A549 (cell line): ENCODE results near the gene ANKS1B.

Source experiments
- CBX2 ChIP-seq: fragments of 200-600 bp; sonication (generic); IDR thresholded peaks from 2 replicates; pipeline ENCODE4 v1.6.1; 2016; ENCODE audit warnings: low read depth, mild to moderate bottlenecking, borderline replicate concordance
- CEBPB ChIP-seq, 2 experiments: fragments of >200 bp in 1 of 2; sonication (Bioruptor Twin) in 1 of 2; formaldehyde crosslinking in 1 of 2; IDR thresholded peaks; 2 replicates each; pipeline ENCODE4 v1.6.1; 2012 to 2016
- CHD2 ChIP-seq: fragments of 150-350 bp; IDR thresholded peaks from 2 replicates; pipeline ENCODE4 v1.6.1; 2014; ENCODE audit warnings: low read length; ENCODE audit not compliant: partially characterized antibody
- HOXA7 ChIP-seq: fragments of 250-450 bp; sonication (Bioruptor Pico); IDR thresholded peaks from 2 replicates; pipeline ENCODE4 v1.5.0; 2020; ENCODE audit warnings: mild to moderate bottlenecking, moderate library complexity
- JUNB ChIP-seq: fragments of >200 bp; sonication (Bioruptor Twin); formaldehyde crosslinking; IDR thresholded peaks from 2 replicates; pipeline ENCODE4 v1.6.1; 2016
- MAFK ChIP-seq: fragments of 450-650 bp; IDR thresholded peaks from 2 replicates; pipeline ENCODE4 v1.6.1; 2014; ENCODE audit not compliant: partially characterized antibody
- MYC ChIP-seq: IDR thresholded peaks from 2 replicates; pipeline ENCODE4 v1.6.1; 2012; ENCODE audit warnings: mild to moderate bottlenecking, inconsistent platforms, low read length, improper control_type of control experiment, borderline replicate concordance
- POLR2A ChIP-seq: IDR thresholded peaks from 2 replicates; pipeline ENCODE4 v1.6.1; 2012; ENCODE audit warnings: mild to moderate bottlenecking, low read length
- POLR2AphosphoS2 ChIP-seq: conservative IDR thresholded peaks from 2 replicates; pipeline ENCODE4 v1.6.1; 2012; ENCODE audit warnings: low read length, improper control_type of control experiment, inconsistent platforms
- TF ChIP-seq, protein P1 (sequence below): fragments of >200 bp; sonication (Bioruptor Twin); formaldehyde crosslinking; IDR thresholded peaks from 3 replicates; pipeline ENCODE4 v1.5.1; 2016
- TF ChIP-seq, protein P2 (sequence below): IDR thresholded peaks from 2 replicates; pipeline ENCODE4 v1.6.1; 2012
- TF ChIP-seq, protein P3 (sequence below): fragments of 200-600 bp; sonication (generic); IDR thresholded peaks from 2 replicates; pipeline ENCODE4 v1.6.1; 2016; ENCODE audit warnings: antibody characterized with exemption, mild to moderate bottlenecking, moderate library complexity
- TF ChIP-seq, protein P4 (sequence below): fragments of 450-650 bp; IDR thresholded peaks from 2 replicates; pipeline ENCODE4 v1.6.1; 2014; ENCODE audit warnings: antibody characterized with exemption
- TF ChIP-seq, protein P5 (sequence below): fragments of >200 bp; sonication (Bioruptor Twin); formaldehyde crosslinking; IDR thresholded peaks from 3 replicates; pipeline ENCODE4 v1.6.1; 2016

DNA sequence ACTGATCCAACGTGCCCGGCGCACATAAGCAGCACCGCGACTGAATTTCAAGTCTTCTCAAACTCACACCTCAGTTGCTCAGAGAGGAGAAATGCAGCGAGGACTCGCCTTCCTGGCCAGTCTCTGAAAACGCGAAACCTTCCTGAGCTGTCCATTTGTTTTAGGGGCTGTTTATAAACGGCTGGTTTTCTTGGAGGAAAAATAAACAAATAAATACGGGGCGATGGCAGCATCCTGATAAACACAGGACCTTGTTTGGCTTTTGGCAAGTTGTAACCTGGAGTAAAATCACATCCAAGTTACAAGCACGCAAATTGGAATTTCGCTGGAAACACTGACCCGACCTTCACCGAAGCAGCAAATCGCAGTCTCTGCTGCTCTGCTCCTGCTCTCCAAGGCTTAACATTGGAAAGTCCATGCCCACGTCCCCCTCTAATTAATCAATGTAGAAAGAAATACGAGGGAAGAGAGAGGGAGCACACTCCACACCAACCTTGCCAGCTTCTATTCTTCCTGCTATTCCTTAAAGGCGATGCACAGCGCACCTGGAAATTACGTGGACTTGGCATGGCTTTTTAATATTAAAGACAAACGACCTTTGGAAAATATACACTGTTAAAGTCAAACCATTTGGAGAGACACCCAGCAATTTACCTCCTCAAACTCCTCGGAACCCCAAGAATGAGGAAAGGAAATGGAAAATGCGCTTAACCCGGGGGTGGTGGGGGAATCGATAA is 1090.9 kb downstream of the ANKS1B start:
- TF ChIP-seq, protein P1, sequence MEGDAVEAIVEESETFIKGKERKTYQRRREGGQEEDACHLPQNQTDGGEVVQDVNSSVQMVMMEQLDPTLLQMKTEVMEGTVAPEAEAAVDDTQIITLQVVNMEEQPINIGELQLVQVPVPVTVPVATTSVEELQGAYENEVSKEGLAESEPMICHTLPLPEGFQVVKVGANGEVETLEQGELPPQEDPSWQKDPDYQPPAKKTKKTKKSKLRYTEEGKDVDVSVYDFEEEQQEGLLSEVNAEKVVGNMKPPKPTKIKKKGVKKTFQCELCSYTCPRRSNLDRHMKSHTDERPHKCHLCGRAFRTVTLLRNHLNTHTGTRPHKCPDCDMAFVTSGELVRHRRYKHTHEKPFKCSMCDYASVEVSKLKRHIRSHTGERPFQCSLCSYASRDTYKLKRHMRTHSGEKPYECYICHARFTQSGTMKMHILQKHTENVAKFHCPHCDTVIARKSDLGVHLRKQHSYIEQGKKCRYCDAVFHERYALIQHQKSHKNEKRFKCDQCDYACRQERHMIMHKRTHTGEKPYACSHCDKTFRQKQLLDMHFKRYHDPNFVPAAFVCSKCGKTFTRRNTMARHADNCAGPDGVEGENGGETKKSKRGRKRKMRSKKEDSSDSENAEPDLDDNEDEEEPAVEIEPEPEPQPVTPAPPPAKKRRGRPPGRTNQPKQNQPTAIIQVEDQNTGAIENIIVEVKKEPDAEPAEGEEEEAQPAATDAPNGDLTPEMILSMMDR = no peak
- TF ChIP-seq CBX2 (no peak), HOXA7 (CRISPR knock-in tag) (no peak), POLR2A (no peak), JUNB (no peak), CHD2 (no peak), MYC (no peak), MAFK (no peak), CEBPB (IDR thresholded peaks at IDR 0.05) (no peak), POLR2AphosphoS2 (no peak)
- TF ChIP-seq, protein P2, sequence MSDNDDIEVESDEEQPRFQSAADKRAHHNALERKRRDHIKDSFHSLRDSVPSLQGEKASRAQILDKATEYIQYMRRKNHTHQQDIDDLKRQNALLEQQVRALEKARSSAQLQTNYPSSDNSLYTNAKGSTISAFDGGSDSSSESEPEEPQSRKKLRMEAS = no peak
- TF ChIP-seq, protein P3, sequence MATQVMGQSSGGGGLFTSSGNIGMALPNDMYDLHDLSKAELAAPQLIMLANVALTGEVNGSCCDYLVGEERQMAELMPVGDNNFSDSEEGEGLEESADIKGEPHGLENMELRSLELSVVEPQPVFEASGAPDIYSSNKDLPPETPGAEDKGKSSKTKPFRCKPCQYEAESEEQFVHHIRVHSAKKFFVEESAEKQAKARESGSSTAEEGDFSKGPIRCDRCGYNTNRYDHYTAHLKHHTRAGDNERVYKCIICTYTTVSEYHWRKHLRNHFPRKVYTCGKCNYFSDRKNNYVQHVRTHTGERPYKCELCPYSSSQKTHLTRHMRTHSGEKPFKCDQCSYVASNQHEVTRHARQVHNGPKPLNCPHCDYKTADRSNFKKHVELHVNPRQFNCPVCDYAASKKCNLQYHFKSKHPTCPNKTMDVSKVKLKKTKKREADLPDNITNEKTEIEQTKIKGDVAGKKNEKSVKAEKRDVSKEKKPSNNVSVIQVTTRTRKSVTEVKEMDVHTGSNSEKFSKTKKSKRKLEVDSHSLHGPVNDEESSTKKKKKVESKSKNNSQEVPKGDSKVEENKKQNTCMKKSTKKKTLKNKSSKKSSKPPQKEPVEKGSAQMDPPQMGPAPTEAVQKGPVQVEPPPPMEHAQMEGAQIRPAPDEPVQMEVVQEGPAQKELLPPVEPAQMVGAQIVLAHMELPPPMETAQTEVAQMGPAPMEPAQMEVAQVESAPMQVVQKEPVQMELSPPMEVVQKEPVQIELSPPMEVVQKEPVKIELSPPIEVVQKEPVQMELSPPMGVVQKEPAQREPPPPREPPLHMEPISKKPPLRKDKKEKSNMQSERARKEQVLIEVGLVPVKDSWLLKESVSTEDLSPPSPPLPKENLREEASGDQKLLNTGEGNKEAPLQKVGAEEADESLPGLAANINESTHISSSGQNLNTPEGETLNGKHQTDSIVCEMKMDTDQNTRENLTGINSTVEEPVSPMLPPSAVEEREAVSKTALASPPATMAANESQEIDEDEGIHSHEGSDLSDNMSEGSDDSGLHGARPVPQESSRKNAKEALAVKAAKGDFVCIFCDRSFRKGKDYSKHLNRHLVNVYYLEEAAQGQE = no peak
- TF ChIP-seq, protein P4, sequence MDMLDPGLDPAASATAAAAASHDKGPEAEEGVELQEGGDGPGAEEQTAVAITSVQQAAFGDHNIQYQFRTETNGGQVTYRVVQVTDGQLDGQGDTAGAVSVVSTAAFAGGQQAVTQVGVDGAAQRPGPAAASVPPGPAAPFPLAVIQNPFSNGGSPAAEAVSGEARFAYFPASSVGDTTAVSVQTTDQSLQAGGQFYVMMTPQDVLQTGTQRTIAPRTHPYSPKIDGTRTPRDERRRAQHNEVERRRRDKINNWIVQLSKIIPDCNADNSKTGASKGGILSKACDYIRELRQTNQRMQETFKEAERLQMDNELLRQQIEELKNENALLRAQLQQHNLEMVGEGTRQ = no peak
- TF ChIP-seq, protein P5, sequence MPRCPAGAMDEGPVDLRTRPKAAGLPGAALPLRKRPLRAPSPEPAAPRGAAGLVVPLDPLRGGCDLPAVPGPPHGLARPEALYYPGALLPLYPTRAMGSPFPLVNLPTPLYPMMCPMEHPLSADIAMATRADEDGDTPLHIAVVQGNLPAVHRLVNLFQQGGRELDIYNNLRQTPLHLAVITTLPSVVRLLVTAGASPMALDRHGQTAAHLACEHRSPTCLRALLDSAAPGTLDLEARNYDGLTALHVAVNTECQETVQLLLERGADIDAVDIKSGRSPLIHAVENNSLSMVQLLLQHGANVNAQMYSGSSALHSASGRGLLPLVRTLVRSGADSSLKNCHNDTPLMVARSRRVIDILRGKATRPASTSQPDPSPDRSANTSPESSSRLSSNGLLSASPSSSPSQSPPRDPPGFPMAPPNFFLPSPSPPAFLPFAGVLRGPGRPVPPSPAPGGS = no peak
